ENCODE data around the gene SAT2.
A peak's percentile ranks its signal among the peaks of the same experiment; 100 is the strongest.

DNA sequence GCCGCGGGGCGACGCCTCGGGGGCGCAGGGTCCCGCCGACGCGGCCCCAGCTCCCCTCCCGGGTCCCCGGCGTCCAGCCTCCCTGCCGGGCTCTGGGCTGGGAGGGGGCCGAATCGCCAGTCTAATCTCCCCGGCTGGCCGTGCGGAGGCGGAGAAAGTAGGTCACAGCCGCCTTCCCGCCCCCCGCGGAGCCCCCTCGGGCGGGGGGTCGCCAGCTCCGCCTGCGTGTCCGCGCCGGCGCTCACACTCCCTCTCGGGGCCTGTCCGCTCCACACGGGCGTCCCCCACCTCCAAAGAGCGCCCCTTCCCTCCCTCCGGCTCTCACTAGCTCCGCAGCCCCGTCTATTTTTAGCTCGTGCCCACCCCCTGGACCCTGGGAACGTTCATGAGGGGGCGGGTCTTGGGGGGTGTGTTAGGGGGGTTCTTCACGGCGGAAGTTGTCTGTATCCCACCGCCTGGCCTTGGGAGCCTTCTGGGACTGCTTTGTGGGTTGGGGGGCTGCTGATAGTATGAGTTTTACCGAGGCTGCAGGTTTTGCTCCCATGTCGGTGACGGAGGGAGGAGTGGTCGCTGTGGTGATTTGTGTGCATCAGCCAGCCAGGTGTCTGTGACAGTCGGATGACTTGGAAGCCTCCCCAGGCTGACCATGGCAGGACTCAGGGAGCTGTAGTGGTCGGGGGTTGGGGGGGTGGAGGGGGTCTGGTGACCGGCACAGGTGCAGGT is 24.2 kb upstream of the SAT2 start:
- no peak for TF ChIP-seq CTCF (IDR thresholded peaks at IDR 0.05; ENCODE audit: insufficient read depth, low read depth, low read length)
- peak; percentile 98 for TF ChIP-seq EZH2 (IDR thresholded peaks at IDR 0.05; ENCODE audit: insufficient read depth, low read length)
